ENCODE data around the gene FOXJ1.

FOXJ1 gene

DNA sequence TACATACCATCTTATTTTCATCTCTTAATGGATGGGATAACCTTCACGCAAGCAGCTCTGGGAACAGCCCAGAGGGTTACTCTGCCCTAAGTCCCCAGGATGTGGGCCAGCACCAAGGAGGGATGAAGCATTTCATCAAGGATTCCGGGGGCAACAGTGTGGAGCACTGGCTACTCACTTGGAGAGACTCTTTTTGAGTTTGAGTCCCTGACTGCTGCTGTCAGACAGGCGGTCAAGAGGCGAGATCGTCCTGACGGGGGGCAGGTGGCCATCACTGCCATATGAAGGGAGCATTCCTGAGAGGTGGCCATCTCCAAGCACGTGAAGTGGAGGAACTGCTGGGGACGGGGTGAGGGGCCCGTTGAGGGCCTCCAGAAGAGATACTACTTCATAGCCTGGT, 18.1 kb upstream of the FOXJ1 start:
- DNase-seq (ENCODE audit: insufficient read length): no peak
- TF ChIP-seq POLR2AphosphoS5 (IDR thresholded peaks at IDR 0.05; ENCODE audit: low read depth, low read length) (no peak), TAF1 (IDR thresholded peaks at IDR 0.05; ENCODE audit: borderline replicate concordance, low read depth, low read length) (no peak), POLR2A (IDR thresholded peaks at IDR 0.05; ENCODE audit: low read depth, low read length) (no peak)
- FAIRE-seq: no peak

DNA sequence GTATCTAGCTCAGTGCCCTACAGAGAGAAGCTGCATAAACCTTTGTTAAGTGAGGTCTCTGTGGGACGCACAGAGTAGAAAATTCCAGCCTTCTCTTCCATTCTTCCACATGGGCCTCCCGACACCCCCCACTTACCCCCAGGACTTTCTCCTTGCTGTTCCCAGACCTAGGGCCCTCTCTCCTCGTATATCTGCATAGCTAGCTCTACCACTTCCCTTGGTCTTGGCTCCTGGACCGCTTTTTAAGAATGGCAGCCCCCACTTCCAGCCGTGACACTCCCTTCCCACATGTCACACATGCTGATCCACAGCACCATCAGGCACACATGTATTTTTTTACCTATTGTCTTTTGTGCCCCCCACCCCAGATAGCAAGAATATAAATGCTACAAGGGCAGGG, 16.7 kb upstream of the FOXJ1 start:
- no peak for DNase-seq (ENCODE audit: insufficient read length)
- TF ChIP-seq POLR2AphosphoS5 (IDR thresholded peaks at IDR 0.05; ENCODE audit: low read depth, low read length) (no peak), POLR2A (IDR thresholded peaks at IDR 0.05; ENCODE audit: low read depth, low read length) (no peak), TAF1 (IDR thresholded peaks at IDR 0.05; ENCODE audit: borderline replicate concordance, low read depth, low read length) (no peak)
- FAIRE-seq: no peak

DNA sequence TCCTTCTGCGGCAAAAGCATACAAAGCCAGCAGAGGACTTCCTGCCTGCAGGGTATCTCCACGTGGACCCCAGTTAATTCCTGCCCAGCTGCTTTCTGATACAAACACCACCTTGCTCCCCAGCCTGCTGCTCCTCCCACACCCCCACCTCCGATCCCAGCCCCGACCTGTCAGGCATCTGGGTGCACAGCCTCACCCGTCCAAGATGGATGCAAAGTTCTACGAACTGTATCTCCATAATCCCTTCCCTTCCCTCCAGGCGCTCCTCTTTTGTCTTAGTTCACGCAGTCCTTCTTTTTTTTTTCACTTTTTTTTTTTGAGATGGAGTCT, 15.6 kb upstream of the FOXJ1 start:
- TF ChIP-seq POLR2A (IDR thresholded peaks at IDR 0.05; ENCODE audit: low read depth, low read length): no peak
- no peak for TF ChIP-seq TAF1 (IDR thresholded peaks at IDR 0.05; ENCODE audit: borderline replicate concordance, low read depth, low read length)
- TF ChIP-seq POLR2AphosphoS5 (IDR thresholded peaks at IDR 0.05; ENCODE audit: low read depth, low read length): no peak
- FAIRE-seq (no peak), DNase-seq (ENCODE audit: insufficient read length) (no peak)

DNA sequence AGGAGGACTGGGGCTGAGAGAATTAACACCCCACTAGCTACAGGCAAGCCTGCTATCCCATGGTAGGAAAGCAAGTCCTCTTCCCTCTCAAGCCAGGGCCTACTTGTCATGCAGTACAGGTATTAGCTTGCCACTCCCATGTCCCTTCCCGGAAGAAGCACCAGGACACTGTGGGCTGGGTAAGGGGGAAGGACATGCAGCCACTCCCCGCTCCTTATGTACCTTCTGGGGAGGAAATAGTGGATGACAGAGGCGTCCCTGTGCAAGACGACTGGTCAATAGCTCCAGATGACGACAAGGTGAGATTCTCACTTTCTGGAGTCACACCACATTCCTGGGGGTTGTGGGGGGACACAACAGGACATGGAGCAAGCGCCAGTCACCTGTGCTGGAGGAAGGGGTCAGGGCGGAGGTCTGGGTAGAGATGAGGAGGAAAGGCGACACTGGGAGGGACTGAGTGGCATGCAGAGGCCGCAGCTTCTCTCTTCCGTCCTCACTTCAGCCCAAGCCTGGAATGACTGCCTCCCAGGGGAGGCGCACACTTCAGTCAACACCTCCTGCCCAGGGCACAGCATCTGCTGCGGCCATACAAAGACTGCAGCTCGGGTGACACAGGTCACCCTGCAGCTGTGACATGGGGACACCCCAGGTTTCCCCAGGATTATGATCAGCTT, 15.1 kb upstream of the FOXJ1 start:
- no peak for TF ChIP-seq TAF1 (IDR thresholded peaks at IDR 0.05; ENCODE audit: borderline replicate concordance, low read depth, low read length)
- TF ChIP-seq POLR2AphosphoS5 (IDR thresholded peaks at IDR 0.05; ENCODE audit: low read depth, low read length): no peak
- DNase-seq (ENCODE audit: insufficient read length) (no peak), FAIRE-seq (no peak)

DNA sequence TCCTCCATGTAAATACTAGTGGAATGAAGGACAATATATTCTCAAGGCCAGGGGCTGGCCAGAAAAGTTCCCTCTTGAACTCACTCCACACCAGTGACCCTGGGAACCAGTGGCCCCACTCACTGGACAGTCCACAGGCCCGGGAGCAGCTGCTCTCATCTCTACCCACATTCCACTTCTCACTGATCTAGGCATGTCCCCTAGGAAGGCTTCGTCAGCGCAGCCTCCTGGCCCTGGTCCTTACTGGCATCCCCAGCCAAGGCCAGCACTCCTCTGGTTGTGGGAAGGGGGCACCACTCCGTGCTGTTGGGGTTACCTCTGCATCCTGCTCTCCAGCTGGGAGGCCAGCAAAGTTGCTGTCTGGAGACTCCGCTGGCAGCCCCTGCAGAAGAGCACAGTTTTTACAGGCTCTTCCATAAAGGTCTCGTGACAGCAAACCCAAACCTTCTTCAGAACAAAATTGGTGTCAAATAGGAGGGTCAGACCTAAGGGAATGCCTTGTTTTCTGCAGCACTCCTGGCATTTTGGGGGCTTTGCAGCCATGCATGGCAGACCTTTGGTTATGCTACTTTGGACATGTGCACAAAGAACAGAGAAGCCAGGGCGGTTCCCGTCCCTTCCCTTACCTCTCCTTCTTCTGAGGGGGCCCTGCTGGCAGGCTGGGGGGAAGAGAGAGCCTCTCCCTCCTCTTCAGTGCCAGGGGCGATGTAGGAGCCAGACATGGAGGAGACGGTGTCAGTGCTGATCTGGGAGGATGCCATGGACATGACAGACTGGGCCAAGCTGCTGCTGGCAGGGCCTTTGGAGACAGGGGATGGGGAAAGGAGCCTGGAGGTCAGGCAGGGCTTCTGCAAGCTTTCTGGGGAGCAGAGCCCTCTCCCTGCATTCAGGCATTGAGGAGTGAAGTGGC, 14.1 kb upstream of the FOXJ1 start:
- TF ChIP-seq POLR2A (IDR thresholded peaks at IDR 0.05; ENCODE audit: low read depth, low read length) (no peak), POLR2AphosphoS5 (IDR thresholded peaks at IDR 0.05; ENCODE audit: low read depth, low read length) (no peak), TAF1 (IDR thresholded peaks at IDR 0.05; ENCODE audit: borderline replicate concordance, low read depth, low read length) (no peak)
- FAIRE-seq (no peak), DNase-seq (ENCODE audit: insufficient read length) (no peak)

DNA sequence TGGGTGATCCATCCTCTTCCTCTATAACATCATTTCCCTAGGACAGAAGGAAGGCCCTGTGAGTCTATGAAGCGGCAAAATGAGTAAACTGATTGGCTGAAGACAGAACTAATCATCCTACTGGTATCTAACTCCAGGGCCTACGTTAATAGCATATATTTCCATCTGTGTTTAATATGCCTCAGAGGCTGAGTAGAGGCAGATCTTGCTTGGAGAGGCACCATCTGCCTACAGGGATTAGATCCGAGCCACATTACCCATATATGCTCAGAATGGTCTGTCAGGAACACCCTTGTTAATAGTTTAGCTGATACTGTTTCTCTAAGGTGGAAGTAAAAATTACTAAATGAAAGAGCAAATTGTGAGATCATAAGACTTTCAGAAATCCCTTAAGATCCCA, 13.2 kb upstream of the FOXJ1 start:
- TF ChIP-seq TAF1 (IDR thresholded peaks at IDR 0.05; ENCODE audit: borderline replicate concordance, low read depth, low read length): no peak
- TF ChIP-seq POLR2A (IDR thresholded peaks at IDR 0.05; ENCODE audit: low read depth, low read length): no peak
- no peak for TF ChIP-seq POLR2AphosphoS5 (IDR thresholded peaks at IDR 0.05; ENCODE audit: low read depth, low read length)
- FAIRE-seq (no peak), DNase-seq (ENCODE audit: insufficient read length) (no peak)

DNA sequence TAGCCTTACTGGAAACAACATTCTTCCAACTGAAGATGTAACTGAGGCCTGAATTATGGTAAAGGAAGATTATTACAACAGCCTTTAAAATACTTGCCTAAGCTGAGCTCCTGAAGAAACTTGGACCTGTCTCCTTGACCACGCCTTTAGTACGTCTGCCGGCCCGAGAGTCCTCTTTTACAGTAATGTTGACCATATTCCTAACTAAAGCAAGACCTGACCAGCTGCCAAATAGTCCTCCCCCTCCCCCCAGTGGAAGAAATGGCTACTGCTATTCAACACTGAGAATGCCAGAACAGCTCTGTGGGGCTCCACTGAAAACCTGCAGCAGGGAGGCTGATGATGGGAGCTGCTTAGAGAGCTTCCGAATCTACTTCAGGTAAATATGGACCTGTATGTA, 12.6 kb upstream of the FOXJ1 start:
- DNase-seq (ENCODE audit: insufficient read length) (no peak), FAIRE-seq (no peak)
- no peak for TF ChIP-seq POLR2A (IDR thresholded peaks at IDR 0.05; ENCODE audit: low read depth, low read length)
- no peak for TF ChIP-seq POLR2AphosphoS5 (IDR thresholded peaks at IDR 0.05; ENCODE audit: low read depth, low read length)
- no peak for TF ChIP-seq TAF1 (IDR thresholded peaks at IDR 0.05; ENCODE audit: borderline replicate concordance, low read depth, low read length)

DNA sequence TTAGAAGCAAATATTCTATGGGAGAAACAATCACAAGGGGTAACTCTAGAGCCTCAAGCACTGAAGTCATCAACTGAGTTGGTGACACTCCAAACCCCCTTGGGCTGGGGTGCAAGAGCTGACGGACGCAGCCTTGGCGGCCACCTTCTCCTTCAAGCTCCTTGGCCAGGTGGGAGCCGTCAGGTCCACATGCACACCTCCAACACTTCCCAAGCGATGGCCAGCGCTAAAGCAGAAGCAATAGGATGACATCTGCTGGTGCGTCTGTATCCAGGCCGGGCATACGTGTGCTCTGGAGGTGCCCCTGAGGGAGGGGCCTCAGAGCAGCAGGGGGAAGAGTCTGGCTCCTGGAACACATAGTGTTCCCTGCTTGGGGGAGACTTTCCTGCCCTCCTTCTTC, 12.2 kb upstream of the FOXJ1 start:
- DNase-seq (ENCODE audit: insufficient read length) (no peak), FAIRE-seq (no peak)
- TF ChIP-seq TAF1 (IDR thresholded peaks at IDR 0.05; ENCODE audit: borderline replicate concordance, low read depth, low read length): no peak
- TF ChIP-seq POLR2A (IDR thresholded peaks at IDR 0.05; ENCODE audit: low read depth, low read length): no peak
- TF ChIP-seq POLR2AphosphoS5 (IDR thresholded peaks at IDR 0.05; ENCODE audit: low read depth, low read length): no peak

DNA sequence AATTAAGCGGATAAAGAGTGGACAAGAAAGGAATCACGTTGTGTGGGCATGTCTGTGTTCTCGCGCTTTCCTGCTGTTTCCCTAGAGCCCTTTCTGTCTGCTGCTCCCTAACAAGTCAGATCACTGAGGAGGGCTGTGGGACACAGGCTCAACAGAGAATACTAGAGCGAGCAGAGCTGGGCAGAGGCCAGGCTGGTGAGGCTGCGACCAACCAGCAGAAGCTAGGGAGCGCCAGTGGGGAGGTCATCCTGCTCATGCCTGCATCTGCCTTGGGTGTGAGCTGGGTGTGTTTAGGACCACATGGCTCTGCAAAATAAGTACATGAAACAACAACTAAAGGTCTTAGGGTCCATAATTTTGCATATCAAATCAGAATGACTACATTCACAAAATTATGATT, 11.5 kb upstream of the FOXJ1 start:
- FAIRE-seq (no peak), DNase-seq (ENCODE audit: insufficient read length) (no peak)
- TF ChIP-seq POLR2A (IDR thresholded peaks at IDR 0.05; ENCODE audit: low read depth, low read length) (no peak), TAF1 (IDR thresholded peaks at IDR 0.05; ENCODE audit: borderline replicate concordance, low read depth, low read length) (no peak), POLR2AphosphoS5 (IDR thresholded peaks at IDR 0.05; ENCODE audit: low read depth, low read length) (no peak)

DNA sequence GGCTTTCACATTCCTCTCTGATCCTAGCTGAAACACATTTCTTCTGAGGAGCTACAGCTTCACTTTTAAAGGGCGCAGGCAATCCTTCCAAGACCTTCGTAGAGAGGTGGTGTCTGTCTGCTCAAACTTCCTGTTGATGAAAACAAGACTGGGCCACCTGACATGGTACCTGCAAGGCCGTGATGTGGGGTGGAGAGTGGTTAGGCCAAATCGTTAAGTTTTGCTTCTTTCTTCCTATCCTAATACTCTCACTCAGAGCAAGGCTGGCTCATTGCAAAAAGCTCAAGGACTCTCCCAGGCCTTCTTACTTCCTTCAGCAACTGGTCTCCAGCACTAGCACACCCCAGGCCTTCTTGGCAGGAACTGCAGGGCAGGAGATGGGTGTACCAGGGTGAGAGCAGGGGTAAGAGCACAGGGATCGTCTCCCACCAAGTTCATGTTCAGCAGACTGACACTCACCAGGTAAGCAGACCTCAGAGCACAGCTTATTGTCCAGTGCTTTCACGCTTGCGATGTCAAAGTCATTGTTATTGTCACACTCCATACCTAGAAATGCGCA, 10.9 kb upstream of the FOXJ1 start:
- TF ChIP-seq TAF1 (IDR thresholded peaks at IDR 0.05; ENCODE audit: borderline replicate concordance, low read depth, low read length) (no peak), POLR2AphosphoS5 (IDR thresholded peaks at IDR 0.05; ENCODE audit: low read depth, low read length) (no peak), POLR2A (IDR thresholded peaks at IDR 0.05; ENCODE audit: low read depth, low read length) (no peak)
- FAIRE-seq (no peak), DNase-seq (ENCODE audit: insufficient read length) (no peak)

DNA sequence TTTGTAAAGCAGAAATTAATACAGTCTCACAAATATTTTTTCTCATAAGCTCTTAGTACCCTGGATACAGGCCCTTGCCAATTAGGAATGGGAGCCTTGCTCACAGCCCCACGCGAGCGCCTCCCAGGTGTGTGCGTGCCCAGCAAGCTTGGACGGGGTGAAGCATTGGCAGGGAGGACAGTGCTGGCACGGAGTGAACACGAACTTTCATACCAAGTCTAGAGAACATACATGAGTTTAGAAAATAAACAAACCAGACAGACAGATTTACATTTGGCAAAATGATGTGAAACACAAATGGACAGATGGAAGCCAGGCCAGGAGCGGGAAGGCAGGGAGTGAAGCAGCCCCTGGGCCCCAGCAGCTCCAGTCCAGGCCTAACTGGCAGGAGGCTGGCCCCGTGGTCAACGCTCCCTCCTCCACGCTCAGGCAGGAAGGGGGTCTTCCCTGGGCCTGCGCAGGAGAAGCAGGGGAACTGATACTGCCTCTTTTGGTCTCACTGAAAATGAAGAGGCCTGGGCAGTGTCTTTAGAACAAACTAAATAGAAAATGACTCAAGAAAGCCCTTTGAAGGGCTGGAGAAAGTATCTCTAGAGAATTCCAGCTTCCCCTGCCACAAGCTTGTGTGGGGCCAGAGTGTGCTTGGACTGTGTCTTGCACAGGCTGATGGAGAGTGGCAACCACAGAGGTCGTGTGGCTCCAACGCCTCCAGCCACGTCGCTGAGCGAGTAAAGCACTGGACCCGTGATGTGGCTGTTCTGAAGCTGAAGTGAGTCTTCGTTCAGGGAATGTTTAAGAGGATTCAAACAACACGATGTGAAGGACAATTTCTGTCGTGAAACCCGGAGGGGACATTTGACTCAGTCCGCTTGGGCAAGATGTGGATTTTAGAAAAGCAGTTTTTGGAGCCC, 9.9 kb upstream of the FOXJ1 start:
- no peak for FAIRE-seq

More for the DNA sequence above, 9.9 kb upstream of the FOXJ1 start:
- TF ChIP-seq TAF1 (IDR thresholded peaks at IDR 0.05; ENCODE audit: borderline replicate concordance, low read depth, low read length) (no peak), POLR2AphosphoS5 (IDR thresholded peaks at IDR 0.05; ENCODE audit: low read depth, low read length) (no peak), POLR2A (IDR thresholded peaks at IDR 0.05; ENCODE audit: low read depth, low read length) (no peak)
- DNase-seq (ENCODE audit: insufficient read length): no peak

Data from GM12892 (cell line).